Parathyroid adenoma (tissue), 2 donors: ENCODE results near the gene RALGAPA2.

ENCODE experiments used
- H2AFZ ChIP-seq: fragments of 300-600 bp; sonication (generic); one replicate; pipeline ENCODE4 v1.7.0; 2017; ENCODE audit warnings: antibody characterized with exemption, mild to moderate bottlenecking
- H3K27ac ChIP-seq: fragments of 300-600 bp; sonication (generic); one replicate; pipeline ENCODE4 v1.7.0; 2017
- H3K27me3 ChIP-seq: fragments of 300-600 bp; sonication (generic); one replicate; pipeline ENCODE4 v1.7.0; 2017; ENCODE audit warnings: low read length; ENCODE audit not compliant: control insufficient read depth, insufficient read depth
- H3K36me3 ChIP-seq: fragments of 300-600 bp; sonication (generic); one replicate; pipeline ENCODE4 v1.7.0; 2017; ENCODE audit warnings: low read length; ENCODE audit not compliant: control insufficient read depth, insufficient read depth
- H3K4me1 ChIP-seq: fragments of 300-600 bp; sonication (generic); one replicate; pipeline ENCODE4 v1.7.0; 2017; ENCODE audit warnings: control low read depth
- H3K4me2 ChIP-seq: fragments of 300-600 bp; sonication (generic); one replicate; pipeline ENCODE4 v1.7.0; 2017; ENCODE audit warnings: low read length
- H3K4me3 ChIP-seq: fragments of 300-600 bp; sonication (generic); one replicate; pipeline ENCODE4 v1.7.0; 2017; ENCODE audit warnings: low read depth, low read length
- H3K79me2 ChIP-seq: fragments of 300-600 bp; sonication (generic); one replicate; pipeline ENCODE4 v1.7.0; 2017; ENCODE audit warnings: control low read depth
- H3K9ac ChIP-seq: fragments of 300-600 bp; sonication (generic); one replicate; pipeline ENCODE4 v1.7.0; 2017; ENCODE audit warnings: mild to moderate bottlenecking
- H3K9me3 ChIP-seq: fragments of 300-600 bp; sonication (generic); one replicate; pipeline ENCODE4 v1.7.0; 2017; ENCODE audit warnings: low read length; ENCODE audit not compliant: control insufficient read depth
- TF ChIP-seq, protein P1 (sequence below): fragments of 300-600 bp; sonication (generic); IDR thresholded peaks from one replicate; pipeline ENCODE4 v1.7.0; 2017; ENCODE audit warnings: antibody characterized with exemption, mild to moderate bottlenecking
- donor health status: primary hyperparathyroidism.

RALGAPA2 gene

DNA sequence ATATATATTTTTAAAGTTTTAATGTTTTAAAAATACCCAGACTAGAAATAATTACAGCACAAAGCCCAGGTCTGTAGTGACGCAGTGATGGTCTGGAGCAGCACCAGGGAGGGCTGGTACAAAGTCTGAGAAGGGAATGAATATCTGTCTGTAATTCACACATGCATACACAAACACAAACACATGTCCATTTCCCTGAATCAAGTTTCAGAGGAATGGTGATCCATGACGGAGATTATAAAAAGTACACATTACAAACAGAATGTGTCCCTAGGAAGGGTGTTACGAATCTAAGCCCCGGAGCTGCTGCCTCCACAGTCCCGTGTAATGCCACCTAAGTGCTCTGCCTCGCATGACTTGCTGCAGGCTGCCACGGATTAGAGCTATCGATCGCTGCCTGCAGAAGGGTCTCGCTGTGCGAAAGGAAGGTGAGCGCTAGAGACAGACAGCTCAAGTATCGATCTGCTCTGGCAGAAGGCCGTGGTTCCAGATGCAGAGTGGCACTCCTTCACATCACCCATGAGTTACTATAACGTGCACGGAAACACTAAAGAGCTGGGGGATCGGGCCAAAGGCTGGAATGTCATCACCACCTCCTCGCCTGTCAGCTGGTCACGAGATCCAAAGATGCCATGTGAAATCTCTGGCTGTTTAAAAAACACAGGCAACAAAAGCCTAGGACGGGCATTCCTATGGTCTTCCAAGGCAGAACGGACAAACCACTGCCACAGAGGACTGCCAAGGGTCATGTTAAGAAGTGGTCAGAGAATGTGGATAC, 257.4 kb downstream of the RALGAPA2 start:
- no peaks in the 10 kb centered on the region for H3K9me3 ChIP-seq
- TF ChIP-seq, protein P1, sequence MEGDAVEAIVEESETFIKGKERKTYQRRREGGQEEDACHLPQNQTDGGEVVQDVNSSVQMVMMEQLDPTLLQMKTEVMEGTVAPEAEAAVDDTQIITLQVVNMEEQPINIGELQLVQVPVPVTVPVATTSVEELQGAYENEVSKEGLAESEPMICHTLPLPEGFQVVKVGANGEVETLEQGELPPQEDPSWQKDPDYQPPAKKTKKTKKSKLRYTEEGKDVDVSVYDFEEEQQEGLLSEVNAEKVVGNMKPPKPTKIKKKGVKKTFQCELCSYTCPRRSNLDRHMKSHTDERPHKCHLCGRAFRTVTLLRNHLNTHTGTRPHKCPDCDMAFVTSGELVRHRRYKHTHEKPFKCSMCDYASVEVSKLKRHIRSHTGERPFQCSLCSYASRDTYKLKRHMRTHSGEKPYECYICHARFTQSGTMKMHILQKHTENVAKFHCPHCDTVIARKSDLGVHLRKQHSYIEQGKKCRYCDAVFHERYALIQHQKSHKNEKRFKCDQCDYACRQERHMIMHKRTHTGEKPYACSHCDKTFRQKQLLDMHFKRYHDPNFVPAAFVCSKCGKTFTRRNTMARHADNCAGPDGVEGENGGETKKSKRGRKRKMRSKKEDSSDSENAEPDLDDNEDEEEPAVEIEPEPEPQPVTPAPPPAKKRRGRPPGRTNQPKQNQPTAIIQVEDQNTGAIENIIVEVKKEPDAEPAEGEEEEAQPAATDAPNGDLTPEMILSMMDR, result no peak
- no peaks in the 10 kb centered on the region for H3K79me2 ChIP-seq
- H3K4me3 ChIP-seq, result no peak overlapping the region
- no peaks in the 10 kb centered on the region for H3K27me3 ChIP-seq
- H2AFZ ChIP-seq, result no peak overlapping the region
- H3K4me1 ChIP-seq, result no peaks in the 10 kb centered on the region
- H3K4me2 ChIP-seq, result no peak overlapping the region
- H3K9ac ChIP-seq, result no peak overlapping the region
- no peaks in the 10 kb centered on the region for H3K36me3 ChIP-seq
- H3K27ac ChIP-seq, result no peak overlapping the region

DNA sequence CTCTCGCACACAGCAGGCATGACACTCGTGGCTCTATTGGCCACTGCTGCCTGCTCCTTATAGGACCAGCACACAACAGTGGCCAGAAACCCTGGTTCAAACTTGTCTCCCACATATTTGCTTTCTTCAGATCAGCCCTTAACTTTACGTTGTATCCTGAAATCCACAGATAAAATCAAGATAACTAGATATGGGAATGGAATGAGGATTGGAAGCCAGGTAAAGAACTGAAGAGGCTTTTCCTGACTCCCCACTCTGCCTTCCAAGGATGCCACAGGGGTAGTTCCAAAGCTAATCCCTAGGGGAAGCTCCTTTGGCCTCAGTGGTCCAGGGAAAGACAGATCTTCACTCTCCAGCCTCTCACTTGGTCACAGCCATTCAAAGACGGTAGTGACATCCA, 258.1 kb downstream of the RALGAPA2 start:
- H3K79me2 ChIP-seq, result no peaks in the 10 kb centered on the region
- H3K9ac ChIP-seq, result no peak overlapping the region
- no peak overlapping the region for H3K4me3 ChIP-seq
- no peaks in the 10 kb centered on the region for H3K9me3 ChIP-seq
- H3K4me1 ChIP-seq, result no peaks in the 10 kb centered on the region
- H3K27me3 ChIP-seq, result no peaks in the 10 kb centered on the region
- TF ChIP-seq, protein P1, result no peak
- no peaks in the 10 kb centered on the region for H3K36me3 ChIP-seq
- no peak overlapping the region for H3K4me2 ChIP-seq
- no peak overlapping the region for H2AFZ ChIP-seq
- H3K27ac ChIP-seq, result no peak overlapping the region

DNA sequence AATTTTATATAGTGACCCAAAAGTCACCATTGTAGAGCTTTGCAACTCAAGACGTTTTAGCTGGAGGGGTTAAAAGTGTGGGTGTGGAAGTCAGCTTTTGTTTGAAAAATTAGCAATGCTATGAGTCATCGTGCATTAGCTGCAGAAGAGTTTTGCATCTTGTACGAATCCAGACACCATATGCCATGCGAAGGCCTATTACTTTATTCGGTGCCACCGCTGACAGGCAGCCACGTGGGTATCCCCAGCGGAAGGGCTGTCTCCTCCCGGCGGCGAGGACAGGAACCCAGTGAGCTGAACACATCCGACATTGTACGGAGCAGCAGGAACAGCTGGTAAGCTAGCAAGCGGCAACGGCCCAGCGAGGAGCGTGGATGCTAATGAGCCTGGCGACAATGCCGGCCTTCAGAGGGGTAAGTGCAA, 260.2 kb downstream of the RALGAPA2 start:
- H3K9ac ChIP-seq, result no peak overlapping the region
- H3K79me2 ChIP-seq, result no peaks in the 10 kb centered on the region
- no peak overlapping the region for H3K4me3 ChIP-seq
- H3K27me3 ChIP-seq, result no peaks in the 10 kb centered on the region
- no peak overlapping the region for H3K4me2 ChIP-seq
- no peak overlapping the region for H3K27ac ChIP-seq
- no peaks in the 10 kb centered on the region for H3K36me3 ChIP-seq
- H3K4me1 ChIP-seq, result no peaks in the 10 kb centered on the region
- TF ChIP-seq, protein P1, result no peak
- no peak overlapping the region for H2AFZ ChIP-seq
- H3K9me3 ChIP-seq, result no peaks in the 10 kb centered on the region

DNA sequence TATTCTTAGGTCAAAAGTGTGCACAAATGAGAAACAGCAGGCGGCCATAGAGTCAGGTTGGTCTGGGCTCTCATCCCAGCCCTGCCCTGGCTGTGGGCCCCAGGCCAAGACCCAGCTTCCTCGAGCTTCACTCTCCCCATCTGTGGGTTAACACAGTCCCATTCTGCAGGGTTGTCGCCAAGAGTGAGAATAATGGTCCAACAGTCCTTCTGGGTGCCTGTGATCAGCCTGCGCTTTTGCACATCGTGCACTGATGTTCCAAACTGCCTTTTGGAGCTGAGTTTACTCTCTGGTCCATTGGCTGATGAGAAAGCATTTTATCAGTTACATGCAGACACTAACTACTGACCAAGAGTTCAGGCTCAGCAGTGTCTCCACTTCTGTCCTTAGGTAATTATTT, 261.9 kb downstream of the RALGAPA2 start:
- no peaks in the 10 kb centered on the region for H3K27me3 ChIP-seq
- no peak overlapping the region for H3K4me3 ChIP-seq
- H2AFZ ChIP-seq, result no peak overlapping the region
- H3K36me3 ChIP-seq, result no peaks in the 10 kb centered on the region
- H3K9me3 ChIP-seq, result no peaks in the 10 kb centered on the region
- no peak overlapping the region for H3K4me2 ChIP-seq
- H3K9ac ChIP-seq, result no peak overlapping the region
- no peak overlapping the region for H3K27ac ChIP-seq
- TF ChIP-seq, protein P1, result no peak
- H3K79me2 ChIP-seq, result no peaks in the 10 kb centered on the region
- H3K4me1 ChIP-seq, result no peaks in the 10 kb centered on the region

DNA sequence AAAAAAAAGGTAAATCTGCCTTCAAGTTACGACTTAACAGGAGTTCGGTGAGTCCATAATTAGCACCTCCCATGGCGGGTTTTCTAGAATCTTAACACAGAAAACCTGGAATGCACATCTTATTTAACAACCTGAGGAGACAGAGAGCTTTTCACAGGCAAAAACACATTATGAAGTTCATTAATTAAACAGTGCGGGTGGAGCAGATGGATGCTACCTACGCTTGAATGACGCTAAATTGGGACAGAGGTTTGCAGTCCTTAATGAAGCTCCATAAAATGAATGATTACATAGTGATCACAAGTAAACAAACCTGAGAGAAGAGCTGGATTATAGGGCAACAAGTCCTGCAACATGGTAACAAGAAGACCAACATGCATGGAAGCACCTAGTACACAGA, 263.6 kb downstream of the RALGAPA2 start:
- Histone ChIP-seq H3K4me1 (no peaks in the 10 kb centered on the region), H3K79me2 (no peaks in the 10 kb centered on the region), H3K9ac (no peak overlapping the region), H3K27ac (no peak overlapping the region), H3K4me3 (no peak overlapping the region), H3K4me2 (no peak overlapping the region), H3K9me3 (no peaks in the 10 kb centered on the region), H3K36me3 (no peaks in the 10 kb centered on the region), H2AFZ (no peak overlapping the region), H3K27me3 (no peaks in the 10 kb centered on the region)
- TF ChIP-seq, protein P1, result no peak
